Erythroblast (primary cell): ENCODE data around the gene NEURL1B.
"Not testable (repeated sequence)": the region's sequence is repeated elsewhere in the genome, so short reads cannot be mapped to it uniquely, and the experiment has no call there.

Experiments used
- DNase-seq, 2 experiments: peaks; one replicate each; lab custom pipeline; 2025; lab: John Stamatoyannopoulos, UW
- GATA1 ChIP-seq: IDR thresholded peaks from 2 replicates; pipeline ENCODE4 v1.6.1; 2011; ENCODE audit warnings: low read depth, mild to moderate bottlenecking, control low read depth, low read length, moderate library complexity
- POLR2A ChIP-seq: IDR thresholded peaks from 2 replicates; pipeline ENCODE4 v1.6.1; 2011; ENCODE audit warnings: mild to moderate bottlenecking, low read length

NEURL1B gene

GRCh38 chr5:172640822-172641358 is at the start of gene NEURL1B:
NEURL1B (plus strand) TSS chr5:172641263; CDS start chr5:172641407, 144 bp downstream.
- TF ChIP-seq POLR2A = peak; percentile 81
- no peak for TF ChIP-seq GATA1
- peak; percentile 62 to 74 for DNase-seq

GRCh38 chr5:172591636-172592035 is 49.4 kb upstream of the NEURL1B start:
- no peak for DNase-seq
- no peak for TF ChIP-seq POLR2A
- TF ChIP-seq GATA1 = no peak

- DNase-seq = no peak
- TF ChIP-seq POLR2A (no peak), GATA1 (no peak)
These were observed 48.2 kb upstream of the NEURL1B start for GRCh38 chr5:172592881-172593280.

DNA sequence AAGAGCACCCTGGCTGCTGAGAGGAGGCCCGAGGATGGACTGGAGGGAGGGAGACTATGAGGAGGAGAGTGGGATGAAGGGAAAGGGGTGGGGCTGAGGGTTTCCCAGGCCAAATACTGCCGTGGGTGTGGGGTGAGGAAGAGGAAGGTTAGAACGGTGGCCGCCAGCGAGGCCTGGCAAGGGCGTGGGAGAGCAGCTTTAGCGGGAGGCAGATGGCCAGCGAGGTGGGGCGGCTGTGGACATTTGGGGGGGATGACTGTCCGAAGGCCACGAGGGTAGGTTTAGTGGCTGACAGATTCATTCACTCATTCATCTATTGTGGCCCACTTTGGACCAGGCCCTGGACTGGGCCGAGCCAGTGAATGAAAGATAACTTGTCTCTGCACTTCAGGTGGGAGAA is 47.8 kb upstream of the NEURL1B start:
- TF ChIP-seq POLR2A (no peak), GATA1 (no peak)
- DNase-seq = no peak

GRCh38 chr5:172593721-172594235 is 47.3 kb upstream of the NEURL1B start:
- no peak for TF ChIP-seq GATA1
- no peak for TF ChIP-seq POLR2A
- DNase-seq = no peak

DNA sequence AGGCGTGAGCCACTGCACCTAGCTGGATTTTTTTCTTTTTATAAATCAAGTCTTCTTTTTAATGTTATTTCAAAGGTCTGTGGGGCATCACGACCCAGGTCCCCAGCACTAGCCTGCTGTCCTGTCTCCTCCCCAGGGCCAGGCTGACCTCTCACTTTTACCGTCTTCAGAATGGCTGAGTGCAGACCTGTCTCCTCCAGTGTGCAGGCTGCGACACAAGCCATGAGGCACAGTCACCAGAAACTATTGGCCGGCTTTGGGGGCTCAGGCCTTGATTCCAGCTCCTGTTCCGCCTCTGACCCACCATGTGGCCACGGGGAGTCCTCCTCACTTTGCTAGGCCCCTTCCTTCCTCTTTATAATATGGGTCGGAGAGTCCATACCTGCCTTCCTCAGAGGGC is 46.6 kb upstream of the NEURL1B start:
- no peak for DNase-seq
- TF ChIP-seq POLR2A = no peak
- TF ChIP-seq GATA1 = no peak

DNA sequence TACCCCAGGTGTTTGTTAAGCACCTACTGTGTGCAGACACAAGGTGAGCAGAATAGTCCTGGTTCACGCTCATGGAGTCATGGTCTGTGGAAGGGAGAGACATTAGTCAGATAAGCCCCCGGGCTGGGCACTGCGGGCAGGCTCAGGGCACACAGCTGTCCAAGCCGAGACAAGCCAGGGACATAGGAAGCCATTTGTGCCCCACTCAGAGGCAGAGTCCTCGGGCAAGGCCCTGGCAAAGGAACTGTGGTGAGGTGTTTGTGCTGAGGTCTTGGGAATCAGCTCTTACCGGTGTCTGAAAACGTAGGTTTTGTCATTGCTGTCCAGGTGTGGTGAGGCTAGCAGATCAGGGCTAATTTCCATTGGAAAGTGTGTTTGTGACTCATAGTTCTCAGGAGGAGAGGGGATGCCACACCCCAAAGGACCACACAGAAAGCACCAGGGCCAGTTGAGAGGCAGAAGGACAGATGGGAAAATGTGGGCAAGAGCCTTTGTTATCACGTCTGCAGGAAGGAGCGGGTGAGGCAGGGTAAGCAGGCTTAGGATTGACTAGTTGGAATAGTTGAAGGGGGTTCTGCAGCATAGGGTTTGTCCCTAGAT is 46.1 kb upstream of the NEURL1B start:
- TF ChIP-seq GATA1 = no peak
- TF ChIP-seq POLR2A = no peak
- no peak for DNase-seq

DNA sequence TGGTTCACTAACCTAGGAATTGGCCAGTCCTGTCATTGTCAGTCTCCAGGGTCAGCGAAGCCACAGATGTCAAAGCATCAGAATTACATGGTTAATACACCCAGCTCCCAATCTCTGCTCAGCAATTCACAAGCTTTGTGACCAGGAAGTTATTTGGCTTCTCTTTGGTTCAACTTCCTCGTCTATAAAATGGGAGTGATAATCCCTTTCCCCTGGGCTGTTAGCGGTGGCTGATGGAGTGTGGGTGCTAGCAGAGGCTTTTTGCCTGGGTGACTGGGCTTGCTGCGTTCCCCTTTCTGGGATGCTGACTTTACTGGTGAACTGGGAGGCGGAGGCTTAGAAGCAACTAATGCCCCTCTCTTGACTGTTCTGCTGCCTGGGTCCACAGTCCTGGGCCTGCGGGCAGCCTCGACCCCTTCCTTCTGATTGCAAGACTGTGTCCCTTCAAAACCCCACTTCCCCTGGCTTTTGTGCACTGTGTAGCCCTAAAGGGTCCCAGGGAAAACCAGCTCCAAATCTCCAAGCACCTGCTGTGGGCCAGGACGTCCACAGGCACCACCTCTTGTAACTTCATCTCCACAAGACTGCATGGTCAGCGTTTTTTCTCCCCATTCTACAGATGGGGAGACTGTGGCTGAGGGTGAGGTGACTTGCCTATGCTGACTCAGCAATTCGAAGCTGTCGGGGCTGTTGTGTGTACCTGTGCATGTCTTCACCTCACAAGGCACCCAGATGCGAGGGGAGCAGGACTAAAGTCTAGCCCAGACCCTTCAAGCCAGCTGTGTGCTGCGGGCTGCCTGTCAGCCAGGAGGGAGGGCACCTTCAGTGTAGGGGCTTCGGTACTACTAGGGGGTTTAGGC is 45.2 kb upstream of the NEURL1B start:
- no peak for DNase-seq
- TF ChIP-seq POLR2A (no peak), GATA1 (no peak)

- TF ChIP-seq POLR2A (no peak), GATA1 (no peak)
- peak in 1 of 2 experiments; percentile 19 for DNase-seq
These were observed 44.3 kb upstream of the NEURL1B start for GRCh38 chr5:172596638-172597231.

- TF ChIP-seq POLR2A (no peak), GATA1 (no peak)
- DNase-seq = no peak
These were observed 43.3 kb upstream of the NEURL1B start for GRCh38 chr5:172597755-172598155.

DNA sequence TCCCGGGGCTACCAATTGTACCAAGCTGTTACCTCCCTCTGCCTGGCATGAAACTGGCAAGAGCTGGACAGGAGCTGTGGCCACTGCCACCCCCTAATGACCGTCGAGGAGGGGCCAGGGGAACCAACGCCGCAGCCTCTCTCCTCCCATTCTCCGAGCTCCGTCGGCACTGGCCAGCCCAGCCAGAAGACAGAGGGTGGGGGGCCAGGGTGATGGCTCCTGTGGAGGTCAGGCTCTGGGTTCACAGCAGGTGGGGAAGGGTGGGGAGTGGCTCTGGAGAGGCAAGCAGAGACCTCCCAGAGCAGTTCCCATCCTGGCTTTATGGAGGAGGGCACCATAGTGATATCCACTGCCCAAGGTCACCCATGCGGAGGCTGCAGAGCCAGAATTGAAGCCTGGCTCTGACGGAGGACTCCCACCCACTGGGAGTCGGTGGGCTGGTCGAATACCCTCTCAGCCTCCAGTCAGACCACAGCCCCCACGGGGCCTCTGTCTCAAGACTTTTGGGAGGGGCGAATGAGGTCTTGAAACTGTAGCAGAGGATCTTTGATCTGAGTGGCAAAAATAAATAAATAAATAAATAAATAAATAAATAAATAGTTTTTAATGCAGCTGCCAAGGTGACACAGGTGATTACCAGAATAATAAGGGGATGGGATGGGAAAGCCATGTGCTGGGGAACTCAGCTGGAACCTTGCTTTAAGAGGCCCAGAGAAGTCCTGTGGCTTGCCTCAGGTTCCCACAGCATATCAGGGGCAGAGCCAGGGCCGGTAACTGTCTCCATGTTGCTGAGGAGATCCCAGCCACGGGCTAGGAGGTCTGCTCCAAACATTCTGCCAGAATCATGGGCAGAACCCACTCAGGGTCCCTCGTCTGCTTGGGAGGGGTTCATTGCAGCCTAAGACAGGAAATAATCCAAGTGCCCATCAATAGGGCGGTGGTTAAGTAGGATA is 42.5 kb upstream of the NEURL1B start:
- DNase-seq = no peak
- TF ChIP-seq GATA1 (no peak), POLR2A (no peak)

DNA sequence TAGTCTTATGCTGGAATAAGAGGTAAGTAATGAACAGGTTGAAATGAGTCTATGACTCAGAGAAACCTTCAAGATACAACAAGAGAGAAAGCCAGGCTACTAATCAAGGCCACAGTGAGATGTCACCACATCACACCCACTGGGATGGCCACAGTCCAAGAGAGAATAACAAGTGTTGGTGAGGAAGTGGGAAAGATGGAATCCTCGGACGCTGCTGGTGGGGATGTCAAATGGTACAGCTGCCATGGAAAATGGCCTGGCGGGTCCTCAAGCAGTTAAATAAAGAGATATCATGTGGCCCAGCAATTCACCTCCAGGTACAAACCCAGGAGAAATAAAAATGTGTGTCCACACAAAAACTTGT is 41.9 kb upstream of the NEURL1B start:
- no peak for DNase-seq
- TF ChIP-seq GATA1 (no peak), POLR2A (no peak)

DNA sequence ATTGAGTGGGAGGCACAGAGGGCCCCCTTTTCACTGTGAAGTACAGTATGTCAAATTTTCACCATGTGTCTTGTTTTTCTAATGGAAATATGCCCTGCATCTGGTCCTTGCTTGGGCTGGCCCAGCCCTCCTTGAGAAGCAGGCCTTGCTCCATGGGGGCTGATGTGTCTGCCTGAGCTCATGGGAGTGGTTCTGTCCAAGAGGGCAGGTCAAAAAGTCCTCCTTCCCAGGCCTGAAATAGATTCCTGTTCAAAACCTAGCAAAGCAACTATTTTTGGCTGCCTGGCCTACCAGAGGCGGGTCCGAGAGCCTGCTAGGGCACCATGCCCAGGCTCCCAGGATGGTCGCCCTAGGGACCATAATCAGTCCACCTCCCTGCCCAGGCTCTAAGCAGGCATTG is 40.5 kb upstream of the NEURL1B start:
- no peak for DNase-seq
- TF ChIP-seq GATA1 (no peak), POLR2A (no peak)

DNA sequence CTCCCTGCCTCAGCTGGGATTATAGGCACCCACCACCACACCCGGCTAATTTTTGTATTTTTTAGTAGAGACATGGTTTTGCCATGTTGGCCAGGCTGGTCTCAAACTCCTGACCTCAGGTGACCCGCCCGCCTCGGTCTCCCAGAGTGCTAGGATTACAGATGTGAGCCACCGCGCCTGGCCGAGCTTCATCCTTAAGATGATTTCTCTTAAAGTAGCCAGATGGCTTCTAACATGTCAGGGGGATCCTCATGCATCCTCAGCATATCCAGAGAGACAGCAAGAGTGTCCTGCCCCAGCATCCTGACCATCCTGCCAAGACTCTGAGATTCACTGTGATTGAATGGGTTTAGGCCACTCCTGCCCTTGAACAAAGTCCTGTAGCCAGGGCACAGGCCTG is 39.5 kb upstream of the NEURL1B start:
- not testable (repeated sequence) for DNase-seq
